Activated CD8-positive, alpha-beta T cell treated with anti-CD3 and anti-CD28 coated beads for 36 hours (primary cell): ENCODE measurements around the gene SH3BP2. TPM values are rescaled to one million over a fixed set of nuclear protein-coding genes. Genes with fewer than 3 reads are reported as not detected.

Experiments used
- ATAC-seq: fragments of 200-7000 bp; cut with Tn5 transposase; one replicate; pipeline ENCODE4 v1.10.0; 2021; ENCODE audit warnings: mild to moderate bottlenecking, moderate library complexity
- CTCF ChIA-PET: fragments of 350-600 bp; sonication (Branson Sonifier 250); formaldehyde crosslinking; loops from one replicate; lab custom pipeline; 2021; ENCODE audit warnings: antibody characterized with exemption; lab: Charles Lee
- POLR2A ChIA-PET: fragments of 350-600 bp; sonication (Branson Sonifier 250); formaldehyde crosslinking; loops from one replicate; lab custom pipeline; 2021; ENCODE audit warnings: antibody characterized with exemption; lab: Charles Lee
- DNase-seq: peaks from one replicate; pipeline ENCODE4 v3.0.0-alpha.2; 2020
- H3K27ac Mint-ChIP-seq: one replicate; pipeline ENCODE4 v1.8.0; 2021; ENCODE audit warnings: mild to moderate bottlenecking, mixed read lengths
- H3K27me3 Mint-ChIP-seq: one replicate; pipeline ENCODE4 v1.8.0; 2021; ENCODE audit warnings: mixed read lengths
- H3K36me3 Mint-ChIP-seq: one replicate; pipeline ENCODE4 v1.8.0; 2021; ENCODE audit warnings: low read depth, mixed read lengths
- H3K4me1 Mint-ChIP-seq: one replicate; pipeline ENCODE4 v1.8.0; 2021; ENCODE audit warnings: low read depth, mixed read lengths
- H3K4me3 Mint-ChIP-seq: one replicate; pipeline ENCODE4 v1.8.0; 2021; ENCODE audit warnings: mild to moderate bottlenecking, moderate library complexity, mixed read lengths
- H3K9me3 Mint-ChIP-seq: one replicate; pipeline ENCODE4 v1.8.0; 2021; ENCODE audit warnings: mixed read lengths
- intact Hi-C: fragments of 100-400 bp; cut with micrococcal nuclease; formaldehyde crosslinking; loops from one replicate; pipeline ENCODE4 v1.10.0; 2022
- total RNA-seq, 2 experiments: library from RNA; stranded (reverse); gene quantifications; one replicate each; pipeline ENCODE4 v1.2.3, GENCODE V29; 2021
- TF ChIP-seq, protein P1 (sequence below): fragments of 200-600 bp; IDR thresholded peaks from one replicate; pipeline ENCODE4 v1.8.0; 2022; ENCODE audit warnings: antibody characterized with exemption, mild to moderate bottlenecking

The SH3BP2 gene
- total RNA-seq, 2 experiments from 2014 or later, result 54.8 to 59.0 TPM

DNA sequence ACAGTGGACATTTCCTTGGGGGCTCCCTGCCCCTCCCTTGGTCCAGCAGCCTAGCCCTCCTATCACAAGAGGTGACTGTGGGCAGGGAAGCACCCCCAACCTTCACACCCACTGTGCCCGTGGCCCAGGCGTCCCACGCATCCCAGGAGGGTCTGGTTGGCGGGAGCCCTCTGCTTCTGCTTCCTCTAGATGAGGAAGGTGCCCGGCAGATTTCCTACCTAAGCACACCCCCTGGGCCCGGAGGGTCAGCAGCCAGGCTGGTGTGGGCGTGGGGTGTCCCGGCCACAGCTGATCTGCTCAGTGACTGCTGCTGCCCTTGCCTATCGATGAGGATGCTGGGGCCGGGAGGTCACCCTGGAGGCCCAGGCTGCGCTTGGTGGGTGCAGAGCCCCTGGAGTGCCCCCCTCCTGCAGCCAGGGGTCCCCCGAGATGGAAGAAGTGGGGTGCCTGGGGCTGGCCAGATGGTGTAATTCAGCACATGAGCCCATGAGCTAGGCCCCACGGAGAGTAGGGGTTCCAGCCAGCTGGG, 12.2 kb downstream of the SH3BP2 start:
- no peaks in the 10 kb centered on the region for H3K36me3 Mint-ChIP-seq
- peaks cover 12% of the 10 kb centered on the region for H3K4me1 Mint-ChIP-seq
- H3K27ac Mint-ChIP-seq, result no peak overlapping the region
- no peak overlapping the region for H3K4me3 Mint-ChIP-seq
- H3K27me3 Mint-ChIP-seq, result no peaks in the 10 kb centered on the region
- ChIA-PET CTCF (no interaction called here), POLR2A (interaction anchor here (1.2 kb wide), 1 partner anchor 13 kb away, joined by 4 read pairs; no protein-coding TSS in a partner anchor)
- ATAC-seq (no peak), DNase-seq (no peak)
- no peaks in the 10 kb centered on the region for H3K9me3 Mint-ChIP-seq
- TF ChIP-seq, protein P1, sequence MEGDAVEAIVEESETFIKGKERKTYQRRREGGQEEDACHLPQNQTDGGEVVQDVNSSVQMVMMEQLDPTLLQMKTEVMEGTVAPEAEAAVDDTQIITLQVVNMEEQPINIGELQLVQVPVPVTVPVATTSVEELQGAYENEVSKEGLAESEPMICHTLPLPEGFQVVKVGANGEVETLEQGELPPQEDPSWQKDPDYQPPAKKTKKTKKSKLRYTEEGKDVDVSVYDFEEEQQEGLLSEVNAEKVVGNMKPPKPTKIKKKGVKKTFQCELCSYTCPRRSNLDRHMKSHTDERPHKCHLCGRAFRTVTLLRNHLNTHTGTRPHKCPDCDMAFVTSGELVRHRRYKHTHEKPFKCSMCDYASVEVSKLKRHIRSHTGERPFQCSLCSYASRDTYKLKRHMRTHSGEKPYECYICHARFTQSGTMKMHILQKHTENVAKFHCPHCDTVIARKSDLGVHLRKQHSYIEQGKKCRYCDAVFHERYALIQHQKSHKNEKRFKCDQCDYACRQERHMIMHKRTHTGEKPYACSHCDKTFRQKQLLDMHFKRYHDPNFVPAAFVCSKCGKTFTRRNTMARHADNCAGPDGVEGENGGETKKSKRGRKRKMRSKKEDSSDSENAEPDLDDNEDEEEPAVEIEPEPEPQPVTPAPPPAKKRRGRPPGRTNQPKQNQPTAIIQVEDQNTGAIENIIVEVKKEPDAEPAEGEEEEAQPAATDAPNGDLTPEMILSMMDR, result no peak
- intact Hi-C loops, result no loop called here

DNA sequence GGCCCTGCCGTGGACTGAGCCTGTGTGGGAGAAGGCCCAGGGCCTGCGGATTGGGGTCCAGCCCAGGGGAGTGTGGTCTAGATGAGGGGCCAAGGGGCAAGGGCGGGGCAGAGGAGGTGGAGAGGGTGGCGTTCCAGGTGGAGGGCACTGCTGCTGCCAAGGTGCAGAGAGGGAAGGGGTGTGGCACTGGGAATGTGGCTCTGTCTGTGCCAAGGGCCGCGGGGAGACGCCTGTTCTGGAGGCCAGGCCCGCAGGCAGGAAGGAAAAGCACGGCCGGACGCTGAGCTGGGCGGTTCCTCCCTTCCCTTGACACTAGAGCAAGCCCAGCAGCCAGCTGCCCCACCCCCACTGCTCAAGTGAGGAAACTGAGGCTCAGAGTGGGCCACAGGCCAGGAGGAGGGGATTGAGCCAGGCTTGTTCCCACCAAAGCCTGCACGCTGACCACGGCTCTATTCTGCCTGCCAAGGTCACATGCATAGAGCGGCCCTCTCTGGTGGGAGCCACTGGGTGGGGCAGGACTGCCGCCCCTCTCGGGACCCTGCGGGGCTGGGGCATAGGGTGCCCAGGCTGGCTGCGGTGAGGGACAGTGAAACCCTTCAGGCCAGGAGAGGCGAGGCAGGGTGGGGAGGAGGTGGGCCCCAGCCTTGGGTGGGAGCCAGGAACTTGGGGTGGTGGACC, 13.0 kb downstream of the SH3BP2 start:
- ChIA-PET CTCF (no interaction called here), POLR2A (no interaction called here)
- peaks cover 10% of the 10 kb centered on the region for H3K4me1 Mint-ChIP-seq
- ATAC-seq, result no peak
- H3K9me3 Mint-ChIP-seq, result no peaks in the 10 kb centered on the region
- no peak overlapping the region for H3K27ac Mint-ChIP-seq
- TF ChIP-seq, protein P1, result no peak
- DNase-seq, result no peak
- H3K27me3 Mint-ChIP-seq, result no peaks in the 10 kb centered on the region
- intact Hi-C loops, result no loop called here
- no peaks in the 10 kb centered on the region for H3K36me3 Mint-ChIP-seq
- H3K4me3 Mint-ChIP-seq, result no peak overlapping the region

DNA sequence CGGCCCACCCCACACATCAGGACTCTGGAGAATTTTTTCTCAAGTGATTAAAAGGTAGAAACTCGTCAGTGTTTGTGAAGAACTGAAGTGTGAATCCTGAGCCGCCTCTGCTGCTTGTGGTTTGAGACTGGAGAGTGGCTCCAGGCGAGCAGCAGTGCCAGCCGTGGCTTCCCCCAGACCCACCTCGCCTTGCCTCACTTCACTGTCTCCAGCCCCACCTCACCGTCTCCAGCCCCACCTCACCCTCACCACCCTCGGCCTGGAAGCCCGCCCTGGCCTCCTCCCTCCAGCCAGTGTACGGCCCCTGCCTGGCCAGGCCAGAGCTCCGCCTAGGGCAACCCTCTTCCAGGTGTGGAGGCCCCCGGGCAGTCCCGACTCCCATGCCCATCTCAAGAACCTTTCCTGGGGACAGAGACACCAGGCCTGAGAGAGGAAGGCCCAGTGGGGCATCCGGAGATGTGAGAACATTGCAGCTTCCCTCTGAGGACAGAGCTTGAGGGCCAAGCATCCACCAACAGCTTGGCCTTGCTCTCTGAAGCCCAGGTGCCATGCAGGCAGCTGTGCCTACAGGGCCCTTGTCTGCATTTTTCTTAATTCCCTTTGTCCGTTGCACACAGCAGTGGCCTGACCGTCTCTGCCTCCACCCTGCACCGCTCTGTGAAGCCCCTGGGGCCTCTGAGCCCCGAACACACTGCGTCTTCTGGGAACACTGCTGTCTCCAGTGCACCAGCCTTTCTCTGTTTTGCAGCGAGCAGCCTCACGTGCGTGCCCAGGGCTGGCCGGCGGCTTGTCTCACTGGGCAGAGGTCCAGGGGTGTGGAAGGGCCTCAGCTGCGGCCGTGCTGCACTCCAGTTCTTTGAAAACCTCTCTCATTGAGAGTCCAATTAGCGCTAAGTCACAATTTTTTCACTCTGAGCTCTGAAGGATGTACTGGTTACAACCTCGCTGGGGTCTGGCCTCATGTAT, 13.8 kb downstream of the SH3BP2 start:
- no peak overlapping the region for H3K4me3 Mint-ChIP-seq
- no peak overlapping the region for H3K27ac Mint-ChIP-seq
- H3K27me3 Mint-ChIP-seq, result no peaks in the 10 kb centered on the region
- ATAC-seq, result no peak
- H3K9me3 Mint-ChIP-seq, result no peaks in the 10 kb centered on the region
- ChIA-PET CTCF (no interaction called here), POLR2A (interaction anchor here (1.0 kb wide), 1 partner anchor 11 kb away, joined by 3 read pairs; no protein-coding TSS in a partner anchor)
- TF ChIP-seq, protein P1, result no peak
- H3K4me1 Mint-ChIP-seq, result peaks cover 9% of the 10 kb centered on the region
- intact Hi-C loops, result no loop called here
- peaks cover 1% of the 10 kb centered on the region for H3K36me3 Mint-ChIP-seq
- no peak for DNase-seq

DNA sequence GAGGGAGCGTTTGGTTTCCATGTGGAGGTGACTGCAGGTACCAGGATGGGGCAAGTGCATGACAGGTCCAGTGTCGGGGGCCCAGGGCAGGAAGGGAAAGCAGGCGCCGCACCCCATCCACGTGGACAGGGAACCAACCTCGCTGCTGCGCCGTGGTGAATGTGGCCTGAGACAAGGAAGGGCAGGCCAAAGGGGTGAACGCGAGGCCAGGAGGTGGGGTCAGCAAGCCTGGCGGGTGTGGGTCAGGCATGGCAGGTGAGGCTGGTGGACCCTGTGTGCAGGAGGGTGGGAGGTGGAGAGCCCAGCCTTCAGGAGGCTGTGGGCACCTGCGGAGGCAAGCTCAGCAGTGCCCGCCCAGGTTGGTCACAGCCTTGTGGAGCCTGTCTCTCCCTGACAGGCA, 14.7 kb downstream of the SH3BP2 start:
- Mint-ChIP-seq H3K9me3 (no peaks in the 10 kb centered on the region), H3K4me1 (peaks cover 12% of the 10 kb centered on the region), H3K27me3 (no peaks in the 10 kb centered on the region), H3K27ac (no peak overlapping the region), H3K36me3 (peaks cover 6% of the 10 kb centered on the region), H3K4me3 (no peak overlapping the region)
- POLR2A ChIA-PET, result interaction anchor here (0.8 to 1.5 kb wide), 2 partner anchors 11 to 148 kb away, joined by 3 to 4 read pairs; no protein-coding TSS in a partner anchor
- intact Hi-C loops, result no loop called here
- DNase-seq (no peak), ATAC-seq (no peak)
- CTCF ChIA-PET, result no interaction called here
- TF ChIP-seq, protein P1, result no peak
